ENCODE measurements around the gene HEMK1. TPM values are rescaled to one million over a fixed set of nuclear protein-coding genes. Genes with fewer than 3 reads are reported as not detected.
A peak's percentile ranks its signal among the peaks of the same experiment; 100 is the strongest.

HEMK1 gene
- polyA plus RNA-seq, 3 donors from 2014 or later, result 18.3 to 54.9 (median 29.7) TPM

DNA sequence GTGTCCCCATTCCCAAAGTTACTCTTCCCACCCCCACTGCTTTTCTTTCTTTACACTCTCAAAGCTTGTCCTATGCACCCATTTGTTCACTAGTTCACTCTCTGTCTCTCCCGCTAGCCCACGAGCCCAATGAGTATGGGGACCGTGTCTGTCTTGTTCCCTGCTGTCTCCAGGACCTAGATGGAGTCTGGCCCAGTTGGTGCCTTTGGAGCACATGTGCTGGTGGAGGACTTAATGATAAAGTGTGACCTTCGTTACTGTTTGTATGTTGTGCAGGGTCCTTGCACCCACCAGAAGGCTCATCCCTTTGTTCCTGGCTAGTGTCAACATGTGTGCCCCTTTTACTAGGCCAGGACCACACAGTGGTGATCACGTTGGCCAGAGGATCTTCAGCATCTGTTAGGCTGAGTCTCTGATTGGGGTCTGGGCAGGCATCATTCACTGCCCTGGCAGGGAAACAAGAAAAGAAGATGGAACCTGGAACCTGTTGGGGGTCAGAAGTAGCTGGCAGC is 34.8 kb downstream of the HEMK1 start:
- DNase-seq, result no peak
- peaks cover 4 to 7% (median 5%) of the 10 kb centered on the region in 3 donors for H3K27me3 Mint-ChIP-seq (ENCODE audit: low read depth in 3 of 3)
- peaks cover 97 to 99% of the 10 kb centered on the region in 2 donors for H3K4me1 Mint-ChIP-seq
- H3K9me3 Mint-ChIP-seq, result no peaks in the 10 kb centered on the region
- H3K4me3 Mint-ChIP-seq, result peak overlapping the region; percentile 1 to 68 (median 34)
- H3K36me3 Mint-ChIP-seq, result peaks cover 35 to 42% (median 38%) of the 10 kb centered on the region in 3 donors
- H3K27ac Mint-ChIP-seq, result peak overlapping the region; percentile 81 to 96 (median 90)

DNA sequence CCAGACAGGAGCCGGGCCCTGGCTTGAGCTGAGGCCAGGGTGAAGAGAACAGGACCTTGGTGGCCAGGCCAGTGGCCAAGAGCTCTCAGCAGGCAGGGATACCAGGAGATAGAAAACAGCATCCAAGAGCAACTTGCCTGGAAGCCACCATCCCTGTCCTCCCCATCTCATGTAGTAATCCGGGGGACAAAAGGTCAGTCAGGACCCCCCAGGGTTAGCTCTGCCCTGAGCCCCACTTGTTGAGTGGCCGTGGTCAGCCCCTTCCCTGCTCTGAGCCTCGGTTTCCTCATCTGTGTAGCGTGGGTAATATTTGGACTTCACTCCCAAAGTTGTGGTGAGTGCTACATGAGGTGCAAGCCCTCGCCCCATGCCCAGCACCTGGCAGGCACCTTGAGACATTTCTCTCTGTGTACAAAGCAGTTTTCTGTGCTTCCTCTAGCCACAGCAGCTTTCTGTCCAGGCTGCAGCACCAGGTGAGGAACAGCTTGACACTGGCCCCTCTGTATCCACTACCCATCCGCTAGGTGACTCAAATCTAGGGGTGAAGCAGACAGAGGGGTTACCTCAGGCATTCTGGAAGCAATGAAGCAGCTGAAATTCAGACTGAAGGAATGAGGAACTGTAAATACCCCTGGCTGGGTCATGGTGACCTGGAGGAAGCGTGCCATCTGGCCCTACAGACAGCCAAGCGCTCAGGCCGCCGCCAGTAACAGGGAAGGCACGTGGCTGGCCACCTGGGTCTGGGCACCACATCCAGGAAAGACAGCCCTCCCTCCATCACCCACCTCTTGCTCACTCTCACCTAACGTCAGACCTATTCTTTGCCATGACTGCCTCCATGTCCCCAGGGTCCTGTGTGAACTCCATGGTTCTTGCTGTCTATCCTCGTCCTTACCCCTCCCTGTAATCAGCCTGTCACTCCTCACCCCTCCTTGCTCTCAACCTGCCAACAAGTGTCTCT is 35.6 kb downstream of the HEMK1 start:
- H3K36me3 Mint-ChIP-seq, result peaks cover 35 to 47% (median 38%) of the 10 kb centered on the region in 3 donors
- peaks cover 100% of the 10 kb centered on the region in 2 donors for H3K4me1 Mint-ChIP-seq
- H3K9me3 Mint-ChIP-seq, result no peaks in the 10 kb centered on the region
- peak overlapping the region; percentile 83 to 96 (median 92) for H3K27ac Mint-ChIP-seq
- no peak for DNase-seq
- peaks cover 4 to 7% (median 5%) of the 10 kb centered on the region in 3 donors for H3K27me3 Mint-ChIP-seq (ENCODE audit: low read depth in 3 of 3)
- peak overlapping the region; percentile 80 to 97 (median 90) for H3K4me3 Mint-ChIP-seq

DNA sequence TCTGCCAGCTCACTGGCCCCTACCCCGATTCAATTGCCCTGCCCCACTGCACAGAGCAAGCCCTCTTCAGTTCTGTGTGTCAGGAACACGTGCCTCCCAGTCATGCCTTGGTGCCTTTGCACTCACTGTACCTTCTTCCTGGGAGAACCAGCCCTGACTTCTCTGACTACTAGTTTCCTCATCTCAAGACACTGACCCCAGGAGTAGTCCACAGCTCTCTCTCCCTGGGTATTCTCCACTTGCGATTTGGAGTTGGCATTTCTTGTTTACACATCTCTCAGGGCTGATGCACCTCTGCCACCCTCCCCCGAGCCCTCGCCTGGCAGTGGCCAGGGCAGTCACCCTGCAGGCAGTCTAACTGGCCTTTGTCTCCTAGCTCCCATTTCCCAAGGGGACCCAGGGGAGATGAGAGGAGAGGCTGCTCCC is 36.6 kb downstream of the HEMK1 start:
- no peak for DNase-seq

GRCh38 chr3:50606596-50606995 is 37.3 kb downstream of the HEMK1 start:
- Mint-ChIP-seq H3K27me3 (ENCODE audit: low read depth in 3 of 3) (peaks cover 3 to 7% (median 4%) of the 10 kb centered on the region in 3 donors), H3K4me1 (peaks cover 94 to 96% of the 10 kb centered on the region in 2 donors), H3K9me3 (no peaks in the 10 kb centered on the region), H3K4me3 (peak overlapping the region; percentile 80 to 97 (median 90)), H3K36me3 (peaks cover 35 to 47% (median 41%) of the 10 kb centered on the region in 3 donors), H3K27ac (peak overlapping the region; percentile 73 to 96 (median 92))
- peak in 2 of 3 donors; percentile 43 to 70 for DNase-seq

More for the DNA sequence above, 36.6 kb downstream of the HEMK1 start:
- Mint-ChIP-seq H3K27ac (peak overlapping the region; percentile 73 to 96 (median 92)), H3K27me3 (ENCODE audit: low read depth in 3 of 3) (peaks cover 4 to 7% (median 5%) of the 10 kb centered on the region in 3 donors), H3K4me3 (peak overlapping the region; percentile 80 to 97 (median 90)), H3K36me3 (peaks cover 35 to 47% (median 41%) of the 10 kb centered on the region in 3 donors), H3K9me3 (no peaks in the 10 kb centered on the region), H3K4me1 (peaks cover 100% of the 10 kb centered on the region in 2 donors)

- peak overlapping the region; percentile 43 to 95 (median 91) for H3K27ac Mint-ChIP-seq
- peaks cover 35 to 47% (median 41%) of the 10 kb centered on the region in 3 donors for H3K36me3 Mint-ChIP-seq
These were observed 38.2 kb downstream of the HEMK1 start for GRCh38 chr3:50607271-50608091.

DNA sequence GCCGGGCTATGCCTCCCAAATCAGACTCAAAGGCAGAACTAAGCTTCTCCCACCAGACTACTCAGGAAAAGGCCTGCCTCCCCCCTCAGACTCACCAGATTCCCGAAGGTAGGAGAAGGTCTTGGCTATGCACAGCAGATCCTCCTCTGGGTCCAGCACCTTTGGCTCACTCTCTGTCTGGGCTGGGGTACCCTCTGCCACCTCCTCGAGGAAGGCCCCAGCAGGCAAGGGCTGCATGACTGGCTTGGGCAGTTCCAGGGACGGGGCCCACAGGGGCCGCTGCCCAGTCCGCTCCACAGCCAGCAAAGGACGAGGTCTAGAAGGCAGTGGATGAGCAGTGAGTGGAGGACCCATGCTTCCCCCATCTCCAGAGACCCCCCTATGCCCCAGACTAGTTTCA is 39.0 kb downstream of the HEMK1 start:
- H3K9me3 Mint-ChIP-seq, result no peaks in the 10 kb centered on the region
- DNase-seq, result no peak
- H3K4me3 Mint-ChIP-seq, result peak overlapping the region; percentile 92 to 97 (median 94)
- H3K27me3 Mint-ChIP-seq (ENCODE audit: low read depth in 3 of 3), result peaks cover 0 to 8% (median 0%) of the 10 kb centered on the region in 3 donors
- peaks cover 35 to 47% (median 41%) of the 10 kb centered on the region in 3 donors for H3K36me3 Mint-ChIP-seq
- peak overlapping the region; percentile 64 to 95 (median 92) for H3K27ac Mint-ChIP-seq
- peaks cover 92 to 94% of the 10 kb centered on the region in 2 donors for H3K4me1 Mint-ChIP-seq

More at GRCh38 chr3:50607271-50608091, 38.2 kb downstream of the HEMK1 start:
- no peaks in the 10 kb centered on the region for H3K9me3 Mint-ChIP-seq
- peaks cover 92 to 94% of the 10 kb centered on the region in 2 donors for H3K4me1 Mint-ChIP-seq
- peak overlapping the region; percentile 92 to 97 (median 94) for H3K4me3 Mint-ChIP-seq
- peaks cover 0 to 8% (median 0%) of the 10 kb centered on the region in 3 donors for H3K27me3 Mint-ChIP-seq (ENCODE audit: low read depth in 3 of 3)
- no peak for DNase-seq

GRCh38 chr3:50609071-50609762 is 39.9 kb downstream of the HEMK1 start:
- peaks cover 92 to 94% of the 10 kb centered on the region in 2 donors for H3K4me1 Mint-ChIP-seq
- peak overlapping the region; percentile 90 to 96 (median 93) for H3K27ac Mint-ChIP-seq
- H3K36me3 Mint-ChIP-seq, result peaks cover 32 to 42% (median 35%) of the 10 kb centered on the region in 3 donors
- H3K9me3 Mint-ChIP-seq, result no peaks in the 10 kb centered on the region
- H3K27me3 Mint-ChIP-seq (ENCODE audit: low read depth in 3 of 3), result peaks cover 0 to 6% (median 0%) of the 10 kb centered on the region in 3 donors
- H3K4me3 Mint-ChIP-seq, result peak overlapping the region; percentile 92 to 97 (median 94)
- DNase-seq, result no peak

DNA sequence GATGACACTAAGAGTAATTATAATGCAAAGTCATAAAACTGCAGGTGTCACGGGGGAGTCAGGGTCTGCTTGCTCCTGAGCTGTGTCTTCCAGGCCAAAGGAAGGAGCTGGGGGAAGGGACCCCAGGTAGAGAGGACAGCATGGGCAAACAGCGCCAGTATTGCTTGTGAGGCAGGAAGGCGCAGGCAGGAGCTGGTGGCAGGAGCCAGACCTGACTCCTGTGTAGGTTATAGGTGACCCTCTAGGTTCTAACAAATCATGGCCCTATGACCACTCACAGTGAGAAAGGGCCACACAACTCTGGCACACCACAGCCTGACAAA is 40.4 kb downstream of the HEMK1 start:
- peaks cover 89 to 94% of the 10 kb centered on the region in 2 donors for H3K4me1 Mint-ChIP-seq
- H3K36me3 Mint-ChIP-seq, result peaks cover 31 to 39% (median 33%) of the 10 kb centered on the region in 3 donors

DNA sequence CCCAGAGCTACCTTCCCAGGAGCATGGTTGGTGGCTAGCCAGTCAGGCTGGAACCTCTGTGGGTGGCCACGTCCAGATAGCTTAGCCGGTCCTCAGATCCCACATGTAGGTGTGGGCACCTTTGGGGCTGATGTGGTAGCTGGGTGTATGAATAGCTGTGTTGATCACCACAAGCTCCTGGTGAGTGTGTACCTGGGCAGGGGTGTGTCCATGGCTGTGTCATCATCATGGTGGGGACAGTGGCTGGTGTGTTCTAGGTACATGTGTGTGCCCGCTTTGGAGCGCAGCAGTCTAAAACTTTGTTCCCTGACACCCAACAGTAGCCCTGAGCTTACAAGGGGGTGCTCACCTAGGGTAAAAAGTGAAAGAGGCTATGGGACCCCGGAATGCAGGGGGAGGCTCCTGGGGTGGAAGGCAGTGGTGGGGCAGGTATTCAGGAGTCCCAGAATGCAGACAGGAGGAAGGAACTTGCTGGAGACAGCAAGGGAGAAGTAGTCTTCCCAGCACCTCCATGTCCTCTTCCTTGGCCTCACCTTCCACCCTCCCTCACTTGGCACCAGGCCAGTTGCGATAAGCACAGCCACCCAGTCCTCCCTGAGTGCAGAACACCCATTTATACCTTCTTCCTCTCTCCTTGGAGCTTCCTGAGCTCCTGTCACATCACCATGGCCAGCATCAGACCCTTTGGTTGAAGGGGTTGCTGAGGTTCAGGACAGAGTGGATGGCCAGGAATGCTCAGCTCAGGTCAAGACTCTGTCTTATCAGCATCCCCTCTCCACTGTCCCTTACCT is 41.1 kb downstream of the HEMK1 start:
- Mint-ChIP-seq H3K27ac (peak overlapping the region; percentile 90 to 96 (median 93)), H3K4me1 (peaks cover 86 to 90% of the 10 kb centered on the region in 2 donors), H3K4me3 (peak overlapping the region; percentile 92 to 97 (median 94)), H3K9me3 (no peaks in the 10 kb centered on the region), H3K27me3 (ENCODE audit: low read depth in 3 of 3) (peaks cover 0 to 6% (median 0%) of the 10 kb centered on the region in 3 donors), H3K36me3 (peaks cover 28 to 36% (median 30%) of the 10 kb centered on the region in 3 donors)
- no peak for DNase-seq

More for the DNA sequence above, 40.4 kb downstream of the HEMK1 start:
- Mint-ChIP-seq H3K27me3 (ENCODE audit: low read depth in 3 of 3) (peaks cover 0 to 6% (median 0%) of the 10 kb centered on the region in 3 donors), H3K4me3 (peak overlapping the region; percentile 92 to 97 (median 94)), H3K27ac (peak overlapping the region; percentile 90 to 96 (median 93)), H3K9me3 (no peaks in the 10 kb centered on the region)
- no peak for DNase-seq

GRCh38 chr3:50610992-50611463 is 41.7 kb downstream of the HEMK1 start:
- H3K27ac Mint-ChIP-seq, result peak overlapping the region; percentile 90 to 96 (median 93)
- peak overlapping the region; percentile 92 to 97 (median 94) for H3K4me3 Mint-ChIP-seq
- peaks cover 22 to 30% (median 24%) of the 10 kb centered on the region in 3 donors for H3K36me3 Mint-ChIP-seq
- DNase-seq, result no peak
- peaks cover 0 to 6% (median 0%) of the 10 kb centered on the region in 3 donors for H3K27me3 Mint-ChIP-seq (ENCODE audit: low read depth in 3 of 3)
- no peaks in the 10 kb centered on the region for H3K9me3 Mint-ChIP-seq
- H3K4me1 Mint-ChIP-seq, result peaks cover 86 to 89% of the 10 kb centered on the region in 2 donors

DNA sequence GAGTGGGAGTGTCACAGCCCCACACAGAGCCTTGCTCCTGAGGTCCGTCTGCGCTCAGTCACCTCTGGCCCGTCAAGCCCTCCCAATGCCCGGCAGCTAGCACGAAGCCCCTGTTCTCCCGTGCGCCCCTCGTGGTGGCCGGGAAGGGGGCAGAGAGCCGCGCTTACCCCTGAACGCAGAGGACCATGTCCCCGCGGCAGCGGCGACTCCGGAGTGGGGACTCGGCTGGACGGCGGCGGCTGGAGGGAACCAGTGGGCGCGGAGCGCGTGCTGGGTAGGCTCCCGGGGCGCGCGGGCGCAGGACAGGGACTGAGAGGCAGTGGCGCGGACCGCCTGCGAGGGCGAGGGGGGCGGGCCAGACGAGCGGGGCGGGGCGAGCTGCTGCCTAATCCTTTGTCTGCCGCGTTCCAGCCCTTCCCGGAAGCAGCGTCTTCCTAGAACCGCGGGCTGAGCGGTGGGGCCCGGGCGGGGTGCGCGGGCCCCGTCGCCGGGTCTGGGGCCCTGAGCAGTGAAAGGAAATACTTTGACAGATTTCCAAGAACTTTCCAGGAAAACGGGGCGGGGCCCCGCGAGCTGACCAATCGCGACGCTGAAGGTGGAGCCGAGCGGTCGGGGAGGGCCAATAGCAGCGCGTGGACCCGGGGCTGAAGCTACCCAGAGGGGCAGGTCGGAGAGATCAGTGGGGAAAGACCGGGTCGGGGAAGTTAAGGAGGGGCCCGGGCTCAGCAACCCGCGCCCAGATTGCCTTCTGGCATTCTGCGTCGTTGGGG is 42.3 kb downstream of the HEMK1 start, which contains the start of gene CISH:
Gene CISH (minus strand): TSS at position 311 of the 770 bp plus-strand sequence. CDS start 124 bp downstream, at position 187.
- Mint-ChIP-seq H3K4me1 (peaks cover 86 to 89% of the 10 kb centered on the region in 2 donors), H3K27ac (peak within 1 kb of the TSS; percentile 90 to 96 (median 93))

More for the DNA sequence above, 42.3 kb downstream of the HEMK1 start, which contains the start of gene CISH:
- peaks cover 16 to 25% (median 20%) of the 10 kb centered on the region in 3 donors for H3K36me3 Mint-ChIP-seq
- no peaks in the 10 kb centered on the region for H3K9me3 Mint-ChIP-seq
- H3K4me3 Mint-ChIP-seq, result peak within 1 kb of the TSS; percentile 92 to 97 (median 94)
- DNase-seq, result peak; percentile 90 to 92 (median 92)
- H3K27me3 Mint-ChIP-seq (ENCODE audit: low read depth in 3 of 3), result peaks cover 0 to 6% (median 2%) of the 10 kb centered on the region in 3 donors

All from immature natural killer cell (primary cell).